CD4-positive, alpha-beta T cell treated with Interferon alpha-2 for 1 hour (primary cell): ENCODE data around the gene SPTLC2.
A peak's percentile ranks its signal among the peaks of the same experiment; 100 is the strongest.
"Not testable (repeated sequence)": the region's sequence is repeated elsewhere in the genome, so short reads cannot be mapped to it uniquely, and the experiment has no call there.

Experiments used
- DNase-seq, 2 donors: peaks; one replicate each; pipeline ENCODE4 v3.0.0-alpha.2; 2020 to 2022

The SPTLC2 gene

GRCh38 chr14:77616454-77617229 lies at the start of gene SPTLC2:
Gene SPTLC2 (minus strand): TSS chr14:77616637. CDS start chr14:77616579, 58 bp downstream.
- peak; percentile 98 for DNase-seq

- DNase-seq, result no peak
These were observed 46.9 kb upstream of the SPTLC2 start for GRCh38 chr14:77663293-77663692.

GRCh38 chr14:77661562-77661961 lies 45.1 kb upstream of the SPTLC2 start:
- DNase-seq, result not testable (repeated sequence)

GRCh38 chr14:77660754-77661153 lies 44.3 kb upstream of the SPTLC2 start:
- DNase-seq, result no peak

- DNase-seq, result no peak
These were observed 43.4 kb upstream of the SPTLC2 start for GRCh38 chr14:77659831-77660230.

GRCh38 chr14:77657280-77657679 lies 40.8 kb upstream of the SPTLC2 start:
- DNase-seq, result peak in 1 of 2 donors; percentile 3

- DNase-seq, result no peak
These were observed 37.6 kb upstream of the SPTLC2 start for GRCh38 chr14:77654001-77654441.

- DNase-seq, result no peak
These were observed 32.9 kb upstream of the SPTLC2 start for GRCh38 chr14:77649326-77649725.

- DNase-seq, result no peak
These were observed 32.2 kb upstream of the SPTLC2 start for GRCh38 chr14:77648520-77649200.

- no peak for DNase-seq
These were observed 31.4 kb upstream of the SPTLC2 start for GRCh38 chr14:77647853-77648252.

- no peak for DNase-seq
These were observed 30.5 kb upstream of the SPTLC2 start for GRCh38 chr14:77646907-77647306.

- DNase-seq, result no peak
These were observed 29.2 kb upstream of the SPTLC2 start for GRCh38 chr14:77645520-77646230.

GRCh38 chr14:77642407-77642806 lies 26.0 kb upstream of the SPTLC2 start:
- DNase-seq, result no peak

GRCh38 chr14:77641534-77642341 lies 25.3 kb upstream of the SPTLC2 start:
- peak; percentile 65 to 71 for DNase-seq

- DNase-seq, result no peak
These were observed 24.5 kb upstream of the SPTLC2 start for GRCh38 chr14:77640756-77641533.

GRCh38 chr14:77638771-77639171 lies 22.3 kb upstream of the SPTLC2 start:
- no peak for DNase-seq

GRCh38 chr14:77635869-77636268 lies 19.4 kb upstream of the SPTLC2 start:
- not testable (repeated sequence) for DNase-seq

GRCh38 chr14:77635466-77635865 lies 19.0 kb upstream of the SPTLC2 start:
- DNase-seq, result not testable (repeated sequence)

- no peak for DNase-seq
These were observed 13.7 kb upstream of the SPTLC2 start for GRCh38 chr14:77630111-77630510.

- DNase-seq, result no peak
These were observed 8.9 kb upstream of the SPTLC2 start for GRCh38 chr14:77625360-77625759.

- DNase-seq, result no peak
These were observed 6.8 kb upstream of the SPTLC2 start for GRCh38 chr14:77623201-77623600.
